GM21390 (cell line): ENCODE data around the gene RERG.

Experiments used
- ATAC-seq: cut with Tn5 transposase; IDR thresholded peaks from one replicate; pipeline ENCODE4 v1.9.1; 2021; ENCODE audit not compliant: unreplicated experiment

RERG gene

GRCh38 chr12:15192720-15193119 is 28.5 kb downstream of the RERG start:
- ATAC-seq: no peak

DNA sequence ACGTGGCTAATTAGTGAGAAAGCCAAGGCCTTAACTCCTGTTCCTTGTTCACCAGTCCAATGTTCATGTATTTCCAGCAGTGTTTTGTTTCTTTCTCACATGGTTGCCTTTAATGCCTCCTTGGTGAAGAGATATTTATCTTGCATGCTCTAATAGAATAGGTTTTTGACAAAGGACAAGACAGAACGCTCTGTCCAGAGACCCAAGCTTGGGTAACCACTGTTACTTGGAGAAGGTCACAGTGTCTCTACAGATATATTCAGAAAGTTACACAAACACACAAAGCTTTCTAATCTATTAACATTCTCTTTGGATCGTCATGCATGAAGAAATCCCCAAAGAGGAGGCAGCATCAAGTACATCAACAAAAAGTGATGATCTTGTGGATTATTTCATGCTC is 33.1 kb downstream of the RERG start:
- no peak for ATAC-seq

DNA sequence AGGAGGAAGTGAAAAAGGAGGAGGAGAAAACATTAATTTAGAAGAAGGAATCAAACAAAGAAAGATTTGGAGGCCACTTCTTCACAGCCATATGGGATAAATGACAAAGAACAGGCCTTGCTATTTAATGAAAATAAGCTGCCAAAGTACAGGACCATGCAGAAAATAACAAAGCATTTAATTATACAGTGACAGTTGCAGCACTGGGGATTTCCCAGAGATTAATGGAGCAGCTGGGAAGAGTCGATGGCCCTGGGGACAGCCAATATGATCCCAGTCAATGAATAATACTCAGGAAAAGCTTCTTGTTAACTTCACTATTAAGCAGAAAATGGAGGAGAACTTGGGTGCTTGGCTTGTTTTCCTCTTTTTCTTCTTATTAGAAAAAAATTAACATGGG is 34.6 kb downstream of the RERG start:
- no peak for ATAC-seq

DNA sequence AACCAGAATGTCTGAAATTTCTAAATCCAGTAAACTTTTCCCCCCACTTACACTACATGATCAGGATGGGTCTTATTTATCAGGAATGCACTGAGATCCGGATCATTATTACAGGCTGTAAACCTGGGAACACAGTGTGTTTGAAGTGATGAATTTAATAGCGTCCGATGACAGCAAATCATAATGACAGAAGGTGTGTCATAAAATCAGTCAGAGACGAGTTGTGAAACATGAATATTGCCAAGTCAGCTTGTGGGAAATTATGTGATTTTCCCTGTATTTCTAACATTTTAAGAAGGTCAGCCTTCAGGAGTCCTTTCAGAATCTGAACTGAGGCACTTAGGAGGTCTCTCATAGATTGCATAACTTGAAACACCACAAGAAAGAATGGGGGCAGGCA is 36.7 kb downstream of the RERG start:
- no peak for ATAC-seq

DNA sequence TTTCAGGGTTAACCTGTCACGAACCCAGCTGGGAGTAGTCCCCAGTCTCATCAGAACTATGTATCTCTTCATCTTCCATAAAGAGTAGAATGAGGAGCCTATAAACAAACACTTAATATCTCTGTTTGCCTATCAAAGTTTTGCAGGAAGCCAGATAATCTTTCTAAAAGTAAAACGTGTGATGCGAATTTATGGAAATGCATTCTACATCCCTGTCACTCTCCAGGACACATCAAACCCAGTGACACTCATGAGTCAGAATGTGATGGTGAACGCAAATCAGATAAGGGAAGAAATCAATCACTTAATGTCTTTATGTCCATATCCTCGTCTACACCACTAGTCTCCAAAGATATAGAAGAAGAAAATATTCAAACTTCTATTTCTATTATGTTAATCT is 37.4 kb downstream of the RERG start:
- no peak for ATAC-seq

DNA sequence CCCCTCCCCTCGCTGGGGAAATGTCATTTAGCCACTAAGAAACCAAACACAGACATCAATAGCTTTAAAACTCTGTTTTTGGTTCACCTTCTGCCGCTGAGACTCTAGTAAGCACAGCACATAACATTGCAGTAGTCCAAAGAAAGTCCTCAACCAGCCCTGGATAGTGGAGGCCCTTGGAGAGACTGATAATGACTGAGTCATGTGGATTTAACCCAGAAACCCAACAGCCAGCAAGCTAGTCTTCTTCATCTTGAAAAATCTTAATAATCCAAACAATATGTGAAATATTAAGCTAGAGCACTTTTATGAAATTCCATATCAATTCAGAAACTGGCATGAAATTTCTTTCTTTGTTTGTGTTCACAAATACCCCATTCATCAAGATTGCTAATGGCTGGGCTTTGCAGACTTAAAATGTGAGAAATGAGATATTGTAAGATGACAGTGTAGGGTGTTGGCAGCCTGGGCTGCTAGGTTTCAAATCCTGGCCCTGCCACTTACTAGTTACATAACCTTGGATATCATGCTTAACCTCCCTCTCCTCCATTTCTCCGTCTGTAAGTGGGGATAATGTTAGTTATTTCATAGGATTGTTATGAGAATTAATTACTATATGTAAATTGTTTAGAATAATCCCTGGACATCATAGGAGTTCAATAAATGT is 40.1 kb downstream of the RERG start:
- no peak for ATAC-seq

- no peak for ATAC-seq
Observed at GRCh38 chr12:15180325-15180724, 40.9 kb downstream of the RERG start.

DNA sequence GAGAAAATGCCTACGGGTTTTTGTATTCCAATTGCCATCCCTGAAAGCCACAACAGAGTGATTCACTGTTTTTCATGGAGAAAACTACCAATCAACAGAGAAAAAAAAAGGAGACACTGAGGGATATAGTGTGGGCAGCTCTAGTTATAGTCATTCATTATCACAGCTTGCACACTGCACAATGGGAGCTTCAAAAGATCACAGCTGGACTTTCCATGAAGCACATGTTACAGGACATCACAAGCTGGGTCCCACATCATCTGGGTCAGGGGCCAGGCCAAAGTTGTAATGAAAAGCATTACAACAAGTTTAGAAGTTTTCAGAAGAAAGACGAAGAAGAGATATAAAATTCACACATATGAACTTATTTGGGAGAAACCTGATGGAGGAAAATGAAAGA is 41.5 kb downstream of the RERG start:
- ATAC-seq: no peak

DNA sequence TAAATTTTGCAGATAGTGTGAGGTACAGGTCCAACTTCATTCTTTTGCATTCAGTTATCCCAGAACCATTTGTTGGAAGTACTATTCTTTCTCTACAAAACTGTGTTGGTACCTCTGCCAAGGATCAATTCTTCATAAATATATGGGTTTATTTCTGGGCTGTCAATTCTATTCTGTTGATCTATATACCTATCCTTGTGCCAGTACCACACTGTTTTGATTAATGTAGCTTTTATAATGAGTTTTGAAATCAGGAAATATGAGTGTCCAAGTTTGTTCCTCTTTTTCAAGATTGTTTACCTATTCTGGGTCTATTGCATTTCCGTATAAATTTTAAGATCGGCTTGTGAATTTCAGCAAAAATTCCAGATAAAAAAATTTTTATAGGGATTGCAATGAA is 48.1 kb downstream of the RERG start:
- no peak for ATAC-seq

GRCh38 chr12:15172060-15172822 is 49.0 kb downstream of the RERG start:
- ATAC-seq: no peak

DNA sequence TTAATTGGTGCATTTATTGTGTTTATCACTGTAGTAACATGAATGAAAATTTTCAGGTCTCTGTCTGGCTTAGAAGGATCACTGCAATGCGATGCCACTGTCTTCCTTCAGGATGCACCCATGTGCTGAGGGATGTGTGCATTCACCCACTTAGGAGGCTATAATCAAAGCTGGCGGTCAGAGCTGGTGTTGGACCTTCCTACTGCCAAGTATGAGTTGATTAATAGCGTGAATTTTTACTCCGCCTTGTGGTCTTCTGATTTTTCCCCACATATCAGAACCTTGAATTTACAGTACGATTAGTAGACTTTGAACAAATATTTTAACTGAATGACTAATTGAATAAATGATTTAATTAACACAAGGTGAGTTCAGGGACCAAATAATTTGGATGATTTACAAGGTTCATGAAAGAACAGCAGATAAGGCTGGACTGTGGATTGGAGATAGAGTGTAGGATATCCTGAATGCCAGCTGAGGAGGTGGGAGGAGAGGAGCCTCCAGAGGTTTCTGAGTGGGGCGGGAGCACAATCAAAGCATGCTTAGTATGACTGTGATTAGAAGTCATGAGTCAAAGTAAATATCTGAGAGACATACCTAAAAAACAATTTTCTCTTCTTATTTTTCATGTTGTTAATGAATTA is 50.1 kb downstream of the RERG start:
- no peak for ATAC-seq

DNA sequence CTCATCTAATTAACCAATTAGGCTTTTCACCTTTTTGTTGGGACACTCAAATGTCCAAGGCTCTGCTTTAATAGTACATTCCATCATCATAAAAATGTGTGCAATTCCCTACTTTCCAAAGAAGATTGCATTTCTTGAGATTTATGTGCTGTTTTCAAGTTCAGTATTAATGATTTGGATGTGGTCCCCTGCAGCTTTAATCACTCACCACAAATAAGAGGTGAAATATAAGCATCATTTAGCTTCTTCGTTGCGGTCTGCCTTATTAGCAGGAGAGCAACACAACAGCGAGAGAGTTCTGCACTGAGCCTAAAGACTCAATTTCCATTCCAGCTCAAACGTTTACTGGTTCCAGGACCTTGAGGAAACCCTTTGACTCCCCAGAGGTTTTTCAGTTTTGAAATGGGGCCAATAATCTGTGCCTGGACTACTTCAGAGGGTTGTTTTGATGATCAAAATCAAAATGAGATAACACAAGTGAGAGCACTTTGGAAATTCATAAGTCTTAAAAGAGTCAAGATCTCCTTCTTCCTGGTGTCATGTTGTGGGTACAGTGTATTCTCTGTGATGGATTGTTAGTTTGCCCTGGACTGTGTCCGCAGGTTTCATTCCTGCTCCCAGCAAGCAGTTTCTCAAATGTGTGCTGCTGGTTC is 53.1 kb downstream of the RERG start:
- ATAC-seq: no peak

DNA sequence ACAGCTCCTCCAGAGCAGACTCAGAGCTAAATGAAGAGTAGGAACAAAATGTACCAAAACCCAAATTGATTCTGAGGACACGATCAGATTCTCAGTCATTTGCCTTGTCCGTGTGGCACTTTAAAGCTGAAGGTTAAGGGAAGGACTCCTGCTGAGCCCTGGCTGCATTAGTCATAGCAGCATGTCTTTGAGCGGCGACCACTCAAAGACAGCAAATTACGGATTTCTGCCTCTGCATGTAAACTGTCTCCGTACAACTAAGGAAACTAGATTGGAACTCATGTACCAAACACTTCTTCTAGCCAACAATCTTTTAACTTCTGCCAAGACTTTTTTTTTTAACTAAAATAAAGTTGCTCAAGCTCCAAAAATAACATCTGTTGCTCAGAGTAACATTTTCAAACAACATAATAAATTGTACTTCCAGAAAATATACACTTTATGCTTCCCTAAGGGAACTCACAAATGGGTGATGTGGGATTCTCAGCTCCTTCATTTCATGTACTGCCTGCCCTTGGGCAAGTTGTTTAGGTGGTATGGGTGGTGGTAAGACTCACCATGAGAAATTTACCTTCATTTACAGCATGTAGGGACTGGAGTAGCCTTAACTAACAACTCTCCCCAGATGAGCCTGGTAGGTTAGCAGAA is 56.1 kb downstream of the RERG start:
- no peak for ATAC-seq

DNA sequence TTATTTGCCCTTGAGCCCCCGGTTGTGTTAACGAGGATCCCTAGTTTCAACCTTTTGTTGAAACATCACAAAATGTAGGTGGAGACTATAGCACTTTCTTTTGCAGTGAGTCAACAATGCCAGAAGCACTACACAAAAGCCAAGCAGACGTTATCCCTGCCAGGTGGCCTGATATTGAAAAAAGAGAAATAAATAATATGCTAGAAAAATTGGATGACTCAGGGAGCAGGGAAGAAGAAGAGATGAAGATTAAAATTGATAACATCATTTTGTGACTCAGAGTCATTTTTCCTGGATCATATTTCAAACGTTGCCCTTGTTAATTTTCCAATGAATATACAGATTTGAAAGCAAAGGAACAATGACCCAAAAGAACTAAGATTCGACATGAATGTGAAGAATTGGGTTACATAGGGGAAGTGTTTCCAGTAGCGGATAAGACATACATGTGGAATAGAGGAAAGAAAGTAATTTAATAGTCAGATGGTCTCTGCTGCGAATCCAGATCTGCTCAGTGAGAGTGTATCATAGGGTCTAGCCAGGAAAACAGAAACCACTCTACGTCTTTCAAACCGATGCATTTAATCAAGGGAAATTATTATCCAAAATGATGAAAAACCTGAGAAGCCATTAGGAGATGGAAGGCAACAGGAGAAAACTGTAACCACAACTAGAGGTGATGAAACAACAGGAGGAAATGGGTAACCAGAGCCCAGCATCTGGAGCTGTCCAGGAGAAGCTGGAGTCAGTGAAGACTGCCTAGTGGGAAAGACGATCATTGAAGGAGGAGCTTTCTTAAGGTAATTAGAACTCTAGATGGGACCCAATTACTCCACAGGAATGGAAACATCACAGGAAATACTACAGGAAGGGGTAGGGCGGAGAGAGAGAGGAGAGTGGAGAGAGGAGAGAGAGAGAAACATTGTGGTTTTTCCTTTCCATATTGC is 57.9 kb downstream of the RERG start:
- no peak for ATAC-seq

DNA sequence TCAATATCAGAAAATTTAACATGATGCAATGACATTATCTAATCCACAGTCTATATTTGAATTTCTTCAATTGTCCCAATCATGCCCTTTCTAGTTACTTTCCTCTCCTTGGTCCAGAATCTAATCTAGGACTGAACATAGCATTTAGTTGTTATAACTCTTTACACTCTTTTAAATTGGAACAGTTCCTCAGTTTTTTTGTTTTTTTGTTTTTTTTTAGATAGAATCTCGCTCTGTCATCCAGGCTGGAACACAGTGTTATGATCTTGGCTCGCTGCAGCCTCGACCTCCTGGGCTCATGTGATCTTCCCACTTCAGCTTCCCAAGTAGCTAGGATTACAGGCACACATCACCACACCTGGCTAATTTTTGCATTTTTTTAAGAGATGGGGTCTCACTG is 63.1 kb downstream of the RERG start:
- no peak for ATAC-seq

- no peak for ATAC-seq
Observed at GRCh38 chr12:15157269-15157671, 63.9 kb downstream of the RERG start.

DNA sequence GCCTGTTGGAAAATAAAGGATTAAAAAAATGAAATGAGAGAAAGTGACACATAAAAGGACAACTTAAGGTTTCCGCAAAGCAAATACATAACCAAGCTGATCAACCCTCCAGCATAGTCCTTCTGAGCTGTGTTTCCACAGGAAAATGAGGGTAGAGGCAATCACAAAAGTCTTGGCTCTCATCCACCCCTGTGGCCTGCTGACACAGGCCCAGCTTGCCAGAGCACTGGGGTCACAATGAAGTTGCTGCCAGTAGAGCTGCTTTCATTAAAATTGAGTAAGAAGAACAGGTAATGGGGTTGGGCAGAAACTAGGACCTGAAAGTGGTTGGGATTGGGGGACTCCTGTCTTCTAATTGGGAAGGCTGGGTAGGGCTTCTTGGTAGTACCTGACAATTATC is 65.9 kb downstream of the RERG start:
- no peak for ATAC-seq

GRCh38 chr12:15154103-15154502 is 67.1 kb downstream of the RERG start:
- ATAC-seq: no peak

- ATAC-seq: no peak
Observed at GRCh38 chr12:15152868-15153267, 68.3 kb downstream of the RERG start.

- ATAC-seq: no peak
Observed at GRCh38 chr12:15152456-15152855, 68.8 kb downstream of the RERG start.
